CD4-positive, alpha-beta T cell (primary cell): ENCODE results near the gene RPL13A. TPM values are rescaled to one million over a fixed set of nuclear protein-coding genes. Genes with fewer than 3 reads are reported as not detected.

Experiments used
- ATAC-seq: fragments of 200-7000 bp; cut with Tn5 transposase; one replicate; pipeline ENCODE4 v1.10.0; 2022; ENCODE audit warnings: mild to moderate bottlenecking; ENCODE audit not compliant: poor library complexity
- CTCF ChIA-PET: fragments of 350-600 bp; sonication (Branson Sonifier 250); formaldehyde crosslinking; loops from one replicate; lab custom pipeline; 2021; ENCODE audit warnings: antibody characterized with exemption, inconsistent platforms; lab: Charles Lee
- POLR2A ChIA-PET: fragments of 350-600 bp; sonication (Branson Sonifier 250); formaldehyde crosslinking; loops from one replicate; lab custom pipeline; 2021; ENCODE audit warnings: antibody characterized with exemption, inconsistent platforms; lab: Charles Lee
- DNase-seq, 14 experiments: peaks; one replicate each; pipeline ENCODE4 v3.0.0-alpha.2; 2013 to 2020; ENCODE audit warnings: mixed read lengths in 2 of 14
- H3K27ac ChIP-seq, 2 donors: one replicate each; pipeline versions ENCODE4 v1.5.1 to v1.7.0; 2013; ENCODE audit warnings: low read length in 2 of 2, low read depth in 1 of 2, mild to moderate bottlenecking in 1 of 2
- H3K27me3 ChIP-seq, 2 experiments: 1 replicate in 1 of 2; 2 replicates in 1 of 2; pipeline versions ENCODE4 v1.6.1 to v1.7.0; 2013; ENCODE audit warnings: low read length in 2 of 2, control low read depth in 1 of 2, mild to moderate bottlenecking in 1 of 2, moderate library complexity in 1 of 2; ENCODE audit not compliant: insufficient read depth in 2 of 2, control insufficient read depth in 1 of 2
- H3K36me3 ChIP-seq: one replicate; pipeline ENCODE4 v1.6.1; 2013; ENCODE audit warnings: low read length, control low read depth; ENCODE audit not compliant: insufficient read depth
- H3K4me1 ChIP-seq: one replicate; pipeline ENCODE4 v1.6.1; 2013; ENCODE audit warnings: low read length, control low read depth; ENCODE audit not compliant: insufficient read depth
- H3K4me3 ChIP-seq: one replicate; pipeline ENCODE4 v1.5.1; 2013; ENCODE audit warnings: mild to moderate bottlenecking, low read length, moderate library complexity
- H3K9me3 ChIP-seq, 2 experiments: 1 replicate in 1 of 2; 2 replicates in 1 of 2; pipeline versions ENCODE4 v1.6.1 to v1.7.0; 2013; ENCODE audit warnings: low read length in 2 of 2, mild to moderate bottlenecking in 2 of 2, control low read depth in 1 of 2, moderate library complexity in 1 of 2; ENCODE audit not compliant: control insufficient read depth in 1 of 2, insufficient read depth in 1 of 2
- H3K27ac Mint-ChIP-seq: one replicate; pipeline ENCODE4 v1.8.0; 2020; ENCODE audit warnings: mixed read lengths
- H3K27me3 Mint-ChIP-seq: one replicate; pipeline ENCODE4 v1.8.0; 2021; ENCODE audit warnings: mixed read lengths
- H3K36me3 Mint-ChIP-seq: one replicate; pipeline ENCODE4 v1.8.0; 2021; ENCODE audit warnings: low read depth, mixed read lengths
- H3K4me1 Mint-ChIP-seq: one replicate; pipeline ENCODE4 v1.8.0; 2021; ENCODE audit warnings: low read depth, mixed read lengths
- H3K4me3 Mint-ChIP-seq: one replicate; pipeline ENCODE4 v1.8.0; 2020; ENCODE audit warnings: mild to moderate bottlenecking, mixed read lengths
- H3K9me3 Mint-ChIP-seq: one replicate; pipeline ENCODE4 v1.8.0; 2020; ENCODE audit warnings: mixed read lengths
- CTCF ChIP-seq: fragments of 200-600 bp; IDR thresholded peaks from one replicate; pipeline ENCODE4 v1.8.0; 2022; ENCODE audit warnings: antibody characterized with exemption, mild to moderate bottlenecking
- intact Hi-C, 2 experiments: fragments of 100-400 bp; cut with DNase I in 1 of 2; cut with micrococcal nuclease in 1 of 2; formaldehyde crosslinking; loops; one replicate each; pipeline versions ENCODE4 v1.15.1 to v1.9.0; 2023 to 2025; cut with DNase I, micrococcal nuclease
- total RNA-seq, 174 experiments: library from RNA in 2 of 174; stranded (reverse) in 2 of 174; gene quantifications; one replicate each; pipeline ENCODE4 v1.2.3 and lab custom pipeline; 2021 to 2026

The RPL13A gene
- total RNA-seq, 2 experiments from 2014 or later: 5,328 to 5,481 TPM

GRCh38 chr19:49499030-49499670 lies 11.7 kb downstream of the RPL13A start:
- Histone ChIP-seq H3K4me1 (peaks cover 72% of the 10 kb centered on the region), H3K27me3 (no peaks in the 10 kb centered on the region), H3K36me3 (peaks cover 32% of the 10 kb centered on the region), H3K9me3 (peaks cover 0 to under 1% of the 10 kb centered on the region in 2 experiments), H3K4me3 (peak overlapping the region; percentile 99), H3K27ac (peak overlapping the region; percentile 87 to 94)
- POLR2A ChIA-PET: interaction anchor here (0.7 to 5.2 kb wide), 8 partner anchors 8 to 182 kb away, joined by 3 to 45 read pairs (median 3); partner anchors contain the start of genes RRAS and SCAF1
- H3K4me3 Mint-ChIP-seq: peak overlapping the region; percentile 99
- intact Hi-C loops: loop anchor here in 1 of 2 experiments (10.0 kb wide), 1 partner anchor 316 kb away; the partner anchor contains the start of genes FUZ and MED25
- no peaks in the 10 kb centered on the region for H3K9me3 Mint-ChIP-seq
- DNase-seq (peak in 5 of 14 experiments; percentile 26 to 67 (median 48)), ATAC-seq (no peak)
- no peak for TF ChIP-seq CTCF
- H3K4me1 Mint-ChIP-seq: peaks cover 70% of the 10 kb centered on the region
- CTCF ChIA-PET: interaction anchor here (1.5 to 1.6 kb wide), 3 partner anchors 11 to 48 kb away, joined by 3 to 4 read pairs (median 3); no protein-coding TSS in a partner anchor
- peak overlapping the region; percentile 98 for H3K27ac Mint-ChIP-seq
- no peaks in the 10 kb centered on the region for H3K27me3 Mint-ChIP-seq
- H3K36me3 Mint-ChIP-seq: peaks cover 56% of the 10 kb centered on the region

GRCh38 chr19:49502866-49503581 lies 15.6 kb downstream of the RPL13A start:
- H3K27me3 ChIP-seq: no peaks in the 10 kb centered on the region
- H3K4me3 ChIP-seq: no peak overlapping the region
- CTCF ChIA-PET: interaction anchor here (0.9 to 1.8 kb wide), 15 partner anchors 10 to 178 kb away, joined by 3 to 18 read pairs (median 4); partner anchors contain the start of gene FLT3LG
- ATAC-seq: no peak
- peak overlapping the region; percentile 81 for H3K4me3 Mint-ChIP-seq
- H3K4me1 Mint-ChIP-seq: peaks cover 60% of the 10 kb centered on the region
- H3K9me3 ChIP-seq: no peaks in the 10 kb centered on the region
- H3K36me3 ChIP-seq: peaks cover 24% of the 10 kb centered on the region
- peaks cover 31% of the 10 kb centered on the region for H3K36me3 Mint-ChIP-seq
- peak overlapping the region in 1 of 2 donors; percentile 9 for H3K27ac ChIP-seq
- TF ChIP-seq CTCF: peak; percentile 69
- intact Hi-C loops: loop anchor here (1.0 to 2.0 kb wide), 3 partner anchors 44 to 177 kb away; no protein-coding TSS in a partner anchor
- DNase-seq: peak in 9 of 14 experiments; percentile 39 to 86 (median 56)
- POLR2A ChIA-PET: interaction anchor here (0.6 to 1.9 kb wide), 12 partner anchors 10 to 178 kb away, joined by 3 to 11 read pairs (median 4); partner anchors contain the start of genes FLT3LG, PRMT1 and PRR12
- peak overlapping the region; percentile 98 for H3K27ac Mint-ChIP-seq
- no peaks in the 10 kb centered on the region for H3K9me3 Mint-ChIP-seq
- H3K4me1 ChIP-seq: peaks cover 56% of the 10 kb centered on the region
- no peaks in the 10 kb centered on the region for H3K27me3 Mint-ChIP-seq

GRCh38 chr19:49503582-49503962 lies 16.2 kb downstream of the RPL13A start:
- Histone ChIP-seq H3K27me3 (no peaks in the 10 kb centered on the region), H3K9me3 (no peaks in the 10 kb centered on the region), H3K36me3 (peaks cover 19% of the 10 kb centered on the region), H3K4me3 (no peak overlapping the region), H3K27ac (no peak overlapping the region), H3K4me1 (peaks cover 51% of the 10 kb centered on the region)
- ATAC-seq (no peak), DNase-seq (no peak)
- Mint-ChIP-seq H3K27me3 (no peaks in the 10 kb centered on the region), H3K4me3 (peak overlapping the region; percentile 38), H3K36me3 (peaks cover 26% of the 10 kb centered on the region), H3K4me1 (peaks cover 56% of the 10 kb centered on the region), H3K9me3 (no peaks in the 10 kb centered on the region), H3K27ac (peak overlapping the region; percentile 98)
- no peak for TF ChIP-seq CTCF
- POLR2A ChIA-PET: interaction anchor here (0.6 to 1.9 kb wide), 8 partner anchors 11 to 178 kb away, joined by 3 to 11 read pairs (median 6); partner anchors contain the start of genes PRMT1 and PRR12
- CTCF ChIA-PET: interaction anchor here (0.9 to 1.8 kb wide), 11 partner anchors 11 to 177 kb away, joined by 3 to 18 read pairs (median 4); partner anchors contain the start of gene FLT3LG
- intact Hi-C loops: loop anchor here (1.0 to 2.0 kb wide), 3 partner anchors 44 to 177 kb away; no protein-coding TSS in a partner anchor
